NCI-H526 (cell line): ENCODE measurements around the gene SOX13.

ENCODE experiments used
- DNase-seq, 2 experiments: peaks; one replicate each; lab custom pipeline; 2025; lab: John Stamatoyannopoulos, UW

Gene SOX13

GRCh38 chr1:204107892-204108291 lies 35.0 kb downstream of the SOX13 start:
- no peak for DNase-seq

- DNase-seq, result no peak
These were observed 35.6 kb downstream of the SOX13 start for GRCh38 chr1:204108312-204109141.

DNA sequence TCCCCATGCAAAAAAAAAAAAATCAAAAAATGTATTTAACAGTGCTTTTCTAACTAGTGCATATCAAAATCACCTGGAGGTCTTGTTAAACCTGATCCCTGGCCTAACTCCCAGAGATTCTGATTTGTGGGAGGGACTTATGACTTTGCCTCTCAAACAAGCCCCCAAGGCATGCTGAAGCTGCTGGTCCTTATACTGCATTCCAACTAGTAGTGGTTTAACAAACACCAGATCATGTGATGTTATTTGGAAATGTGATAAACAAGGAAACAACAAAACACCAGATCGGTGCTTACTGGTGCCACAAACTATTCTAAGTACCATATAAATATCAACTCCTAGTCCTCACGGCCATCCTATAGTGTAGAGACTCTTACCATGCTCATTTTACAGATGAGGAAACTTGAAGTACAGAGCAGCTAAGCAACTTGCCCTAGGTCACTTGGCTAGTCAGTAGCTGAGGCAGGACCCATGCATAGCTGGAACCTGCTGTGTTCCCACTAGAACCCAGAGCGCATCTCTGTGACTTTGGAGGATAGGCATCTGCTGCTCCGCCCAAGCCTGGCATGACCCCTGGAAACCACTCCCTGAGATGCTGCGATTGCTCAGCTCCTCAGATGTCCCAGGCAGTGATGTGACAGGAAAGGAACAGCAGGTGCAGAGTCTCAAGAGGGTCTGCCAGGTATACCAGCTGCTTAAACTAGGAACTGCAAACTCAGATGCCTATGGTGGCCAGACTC lies 38.1 kb downstream of the SOX13 start:
- no peak for DNase-seq

DNA sequence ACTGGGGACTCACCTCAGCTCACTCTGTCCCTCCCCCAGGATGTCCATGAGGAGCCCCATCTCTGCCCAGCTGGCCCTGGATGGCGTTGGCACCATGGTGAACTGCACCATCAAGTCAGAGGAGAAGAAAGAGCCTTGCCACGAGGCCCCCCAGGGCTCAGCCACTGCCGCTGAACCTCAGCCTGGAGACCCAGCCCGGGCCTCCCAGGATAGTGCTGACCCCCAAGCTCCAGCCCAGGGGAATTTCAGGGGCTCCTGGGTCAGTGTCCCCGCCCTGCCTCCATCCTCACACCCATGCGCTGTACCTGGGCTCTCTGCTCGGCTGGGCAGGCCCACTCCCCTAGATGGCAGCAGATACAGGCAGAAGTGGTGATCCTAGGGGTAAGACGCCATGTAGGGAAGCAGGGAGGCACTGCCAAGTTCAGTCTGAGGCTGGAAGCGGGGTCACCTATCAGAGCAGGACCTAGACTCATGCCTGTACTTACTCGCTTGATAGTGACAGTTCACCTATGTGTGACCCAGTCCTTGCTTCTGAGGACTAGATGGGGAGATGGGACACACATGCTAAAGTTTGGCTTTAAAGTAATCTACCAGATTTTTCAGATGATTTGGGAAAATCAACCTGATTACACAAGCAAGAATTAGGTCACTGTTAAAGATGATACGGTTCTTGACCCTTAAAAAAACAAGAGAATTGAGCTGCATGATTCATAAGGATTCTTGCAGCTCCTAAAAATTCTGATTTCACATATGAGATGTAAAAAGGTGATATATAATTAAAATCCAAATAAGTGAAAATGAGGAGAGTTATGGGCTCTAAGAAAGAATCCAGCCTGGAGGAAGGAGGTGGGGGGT lies 40.2 kb downstream of the SOX13 start:
- DNase-seq, result no peak

GRCh38 chr1:204113896-204114295 lies 41.0 kb downstream of the SOX13 start:
- no peak for DNase-seq

DNA sequence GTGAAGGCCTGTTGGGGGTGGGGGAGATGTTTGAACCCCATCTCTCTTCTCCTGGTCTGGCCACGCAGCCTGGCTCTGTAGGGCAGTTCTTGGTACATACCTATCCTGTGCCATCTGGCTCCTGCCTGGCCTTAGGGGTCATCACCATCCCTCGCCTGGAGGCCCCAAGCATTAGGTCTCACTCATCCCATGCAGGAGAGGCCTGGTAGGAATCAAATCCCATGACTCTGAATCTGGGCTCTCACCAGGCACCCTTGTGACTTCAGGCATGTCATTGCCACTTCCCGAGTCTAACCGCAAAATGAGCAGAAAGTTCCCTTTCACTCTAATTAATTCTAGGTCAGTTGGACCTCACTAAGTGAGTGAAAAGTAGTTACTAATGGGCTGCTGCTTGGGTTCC lies 41.7 kb downstream of the SOX13 start:
- DNase-seq, result no peak

GRCh38 chr1:204115116-204115515 lies 42.2 kb downstream of the SOX13 start:
- DNase-seq, result no peak

DNA sequence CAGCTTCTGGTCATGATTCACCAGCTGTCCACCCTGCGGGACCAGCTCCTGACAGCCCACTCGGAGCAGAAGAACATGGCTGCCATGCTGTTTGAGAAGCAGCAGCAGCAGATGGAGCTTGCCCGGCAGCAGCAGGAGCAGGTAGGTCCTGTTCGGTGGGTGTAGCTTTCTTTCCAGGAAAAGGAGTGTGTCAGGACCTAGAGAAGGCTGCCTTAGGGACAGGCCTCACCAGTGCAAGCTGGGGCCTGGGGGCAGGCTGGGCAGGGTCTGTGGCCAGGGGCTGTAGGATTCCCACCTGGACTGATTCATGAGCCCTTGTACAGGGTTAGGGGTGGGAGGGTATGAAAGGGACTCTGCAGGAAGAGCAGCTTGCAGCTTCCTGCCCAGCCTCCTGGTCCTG lies 43.6 kb downstream of the SOX13 start:
- DNase-seq, result no peak

DNA sequence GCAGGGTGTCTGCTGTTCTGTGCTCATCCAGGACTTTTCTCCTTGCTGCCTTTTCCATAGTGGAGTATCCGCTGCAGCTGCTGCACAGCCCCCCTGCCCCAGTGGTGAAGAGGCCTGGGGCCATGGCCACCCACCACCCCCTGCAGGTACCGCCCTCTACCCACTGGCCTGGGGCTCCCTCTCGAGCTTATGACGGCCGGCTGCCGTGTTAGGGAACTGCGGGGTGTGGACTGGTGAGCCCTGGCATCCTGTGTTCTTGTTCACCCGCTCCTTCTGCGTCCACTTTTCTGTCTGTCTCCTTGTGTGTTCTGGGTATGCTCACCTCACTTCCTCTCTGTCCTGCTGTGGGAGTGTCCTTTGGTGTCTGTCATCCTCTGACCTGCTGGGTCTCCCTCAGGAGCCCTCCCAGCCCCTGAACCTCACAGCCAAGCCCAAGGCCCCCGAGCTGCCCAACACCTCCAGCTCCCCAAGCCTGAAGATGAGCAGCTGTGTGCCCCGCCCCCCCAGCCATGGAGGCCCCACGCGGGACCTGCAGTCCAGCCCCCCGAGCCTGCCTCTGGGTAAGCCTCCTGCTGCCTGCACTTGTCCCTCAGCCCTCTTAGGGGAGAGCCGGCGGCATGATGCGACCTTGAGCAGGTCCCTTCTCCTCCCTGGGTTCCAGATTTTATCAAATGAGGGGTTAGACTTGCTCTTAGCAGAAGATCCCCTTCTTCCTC lies 49.1 kb downstream of the SOX13 start:
- no peak for DNase-seq

DNA sequence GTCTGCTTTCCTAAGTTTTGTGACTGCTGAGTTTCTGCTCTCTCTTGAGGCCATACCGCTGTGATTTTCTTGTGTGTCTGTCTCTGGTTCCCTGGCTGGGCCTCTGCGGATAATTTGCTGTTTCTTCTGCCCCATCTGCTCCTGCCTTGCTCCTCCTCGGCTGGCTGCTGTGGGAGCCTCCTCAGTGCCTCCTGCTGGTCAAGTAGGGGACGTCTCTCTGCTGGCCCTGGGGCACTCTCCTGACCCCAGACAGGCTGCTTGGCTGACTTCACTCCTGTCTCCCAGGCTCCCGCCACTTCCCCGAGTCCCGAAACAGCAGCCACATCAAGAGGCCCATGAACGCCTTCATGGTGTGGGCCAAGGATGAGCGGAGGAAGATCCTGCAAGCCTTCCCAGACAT lies 50.5 kb downstream of the SOX13 start:
- DNase-seq, result peak in 1 of 2 experiments; percentile 39

- DNase-seq, result peak in 1 of 2 experiments; percentile 61
These were observed 51.7 kb downstream of the SOX13 start for GRCh38 chr1:204124639-204125038.

DNA sequence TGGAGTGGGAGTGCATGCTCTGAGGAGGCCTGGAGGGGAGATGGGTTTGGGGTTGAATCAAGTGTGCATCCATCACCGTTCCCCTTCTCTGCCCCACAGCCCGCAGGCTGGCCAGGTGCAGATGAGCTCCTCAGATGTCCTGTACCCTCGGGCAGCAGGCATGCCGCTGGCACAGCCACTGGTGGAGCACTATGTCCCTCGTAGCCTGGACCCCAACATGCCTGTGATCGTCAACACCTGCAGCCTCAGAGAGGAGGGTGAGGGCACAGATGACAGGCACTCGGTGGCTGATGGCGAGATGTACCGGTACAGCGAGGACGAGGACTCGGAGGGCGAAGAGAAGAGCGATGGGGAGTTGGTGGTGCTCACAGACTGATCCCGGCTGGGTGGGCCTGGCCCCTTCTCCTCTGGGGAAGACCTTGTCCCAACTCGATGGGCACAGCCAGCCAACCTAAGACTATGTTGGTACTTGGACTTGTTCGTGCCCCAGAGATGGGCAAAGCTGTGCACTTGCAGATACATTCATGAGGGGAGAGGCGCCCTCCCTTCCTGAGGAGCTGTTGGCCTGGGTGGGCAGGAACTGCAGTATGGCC lies 52.9 kb downstream of the SOX13 start:
- no peak for DNase-seq

- no peak for DNase-seq
These were observed 53.5 kb downstream of the SOX13 start for GRCh38 chr1:204126386-204126785.

GRCh38 chr1:204126956-204127355 lies 54.0 kb downstream of the SOX13 start:
- no peak for DNase-seq

GRCh38 chr1:204127597-204128242 lies 54.8 kb downstream of the SOX13 start:
- peak in 1 of 2 experiments; percentile 66 for DNase-seq

DNA sequence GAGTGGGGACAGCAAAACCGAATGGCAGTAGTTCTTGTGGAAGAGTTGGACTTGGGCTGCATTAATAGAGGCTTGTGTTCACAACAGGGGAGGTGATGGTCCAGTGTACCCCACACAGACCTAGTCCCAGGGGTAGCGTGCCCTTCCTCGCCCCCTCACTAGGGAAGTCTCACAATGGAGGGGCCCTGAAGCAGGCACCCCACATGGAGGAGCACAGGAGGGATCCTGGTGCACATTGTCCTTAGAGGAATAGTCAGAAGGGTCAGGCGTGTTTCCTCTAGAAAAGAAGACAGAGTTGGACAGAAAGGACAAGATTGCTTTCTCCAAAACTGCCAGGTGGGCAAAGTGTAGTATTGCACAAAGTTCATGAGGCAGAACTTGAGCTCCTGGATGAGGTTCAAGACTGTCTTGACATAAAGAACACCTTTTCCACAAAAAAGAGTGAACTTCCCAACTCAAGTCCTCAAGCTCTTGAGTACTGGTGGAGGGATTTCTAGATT lies 55.6 kb downstream of the SOX13 start:
- no peak for DNase-seq

DNA sequence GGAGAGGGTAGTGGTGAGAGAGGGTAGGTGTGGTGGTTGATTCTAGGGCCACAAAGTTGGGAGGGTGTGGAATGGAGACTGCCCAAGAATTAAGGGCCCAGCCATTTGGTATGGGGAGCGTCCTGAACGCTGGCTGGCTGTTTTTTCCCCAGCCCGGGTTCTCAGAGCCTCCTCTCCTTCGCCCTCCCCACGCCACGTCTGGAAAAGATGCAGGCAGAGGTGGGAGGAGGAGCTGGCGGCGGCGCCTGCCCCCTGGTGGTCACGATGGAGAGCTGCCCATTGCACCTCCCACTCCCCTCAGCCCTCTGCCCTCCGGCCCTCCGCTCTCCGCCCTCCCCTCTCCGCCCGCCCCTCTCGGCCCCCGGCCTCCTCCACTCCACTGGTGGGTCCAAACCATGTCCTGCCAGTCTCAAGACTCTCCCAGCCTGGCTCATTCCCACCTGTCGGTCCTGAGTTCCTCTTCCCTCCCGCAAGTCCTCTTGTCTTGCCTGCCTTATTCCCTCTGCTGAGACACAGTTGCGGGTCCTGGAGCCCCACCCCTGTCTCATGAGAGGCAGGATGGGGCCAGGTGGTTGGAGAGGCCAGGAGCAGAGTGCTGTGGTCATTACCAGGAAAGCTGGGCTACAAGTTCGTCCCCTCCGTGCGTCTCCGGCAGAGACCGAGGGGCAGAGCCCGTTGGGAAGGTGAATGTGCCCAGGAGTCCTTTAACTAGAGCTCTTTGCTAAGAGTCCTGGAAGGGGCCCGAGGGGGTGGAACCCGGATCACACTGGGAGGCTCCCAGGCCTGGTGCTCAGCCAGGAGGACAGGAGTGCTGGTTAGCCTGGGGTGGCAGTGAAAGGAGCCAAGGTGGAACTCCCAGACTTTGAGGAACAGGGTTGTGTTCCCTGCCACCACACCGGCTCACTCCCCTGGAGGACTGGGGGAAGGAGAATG lies 56.3 kb downstream of the SOX13 start:
- peak in 1 of 2 experiments; percentile 73 for DNase-seq

GRCh38 chr1:204130178-204130577 lies 57.3 kb downstream of the SOX13 start:
- DNase-seq, result no peak
